Activated CD8-positive, alpha-beta memory T cell treated with anti-CD3 and anti-CD28 coated beads for 48 hours (primary cell): ENCODE data around the gene ADCY7.

Experiments used
- DNase-seq, 3 experiments: peaks; one replicate each; pipeline ENCODE4 v3.0.0-alpha.2; 2020; ENCODE audit warnings: low read depth in 2 of 3, low spot score in 2 of 3

The ADCY7 gene

GRCh38 chr16:50265716-50266336 is 525 bp upstream of the ADCY7 start:
- no peak for DNase-seq

- DNase-seq: no peak
Observed at GRCh38 chr16:50267151-50267631, 840 bp downstream of the ADCY7 start.

DNA sequence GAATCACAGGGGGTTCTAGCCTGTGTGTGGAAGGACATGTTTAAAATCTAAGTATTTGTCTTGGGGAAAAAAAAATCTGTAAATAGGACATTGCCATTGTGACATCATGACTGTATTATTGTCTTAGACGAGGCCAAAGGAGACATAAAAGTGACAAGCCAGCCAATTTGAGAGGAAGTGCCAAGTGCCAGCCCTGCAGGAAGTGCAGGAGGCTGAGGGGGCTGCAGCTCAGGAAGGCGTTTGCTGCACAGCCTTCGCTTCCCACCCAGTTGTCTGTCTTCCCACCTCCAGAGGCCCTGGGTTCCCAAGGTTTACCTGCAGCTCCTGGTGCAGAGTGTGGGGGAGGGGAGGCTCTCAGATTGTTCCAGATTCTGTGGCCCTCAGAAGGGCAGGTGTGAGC is 1.3 kb downstream of the ADCY7 start:
- no peak for DNase-seq

GRCh38 chr16:50268352-50268751 is 2.0 kb downstream of the ADCY7 start:
- no peak for DNase-seq

DNA sequence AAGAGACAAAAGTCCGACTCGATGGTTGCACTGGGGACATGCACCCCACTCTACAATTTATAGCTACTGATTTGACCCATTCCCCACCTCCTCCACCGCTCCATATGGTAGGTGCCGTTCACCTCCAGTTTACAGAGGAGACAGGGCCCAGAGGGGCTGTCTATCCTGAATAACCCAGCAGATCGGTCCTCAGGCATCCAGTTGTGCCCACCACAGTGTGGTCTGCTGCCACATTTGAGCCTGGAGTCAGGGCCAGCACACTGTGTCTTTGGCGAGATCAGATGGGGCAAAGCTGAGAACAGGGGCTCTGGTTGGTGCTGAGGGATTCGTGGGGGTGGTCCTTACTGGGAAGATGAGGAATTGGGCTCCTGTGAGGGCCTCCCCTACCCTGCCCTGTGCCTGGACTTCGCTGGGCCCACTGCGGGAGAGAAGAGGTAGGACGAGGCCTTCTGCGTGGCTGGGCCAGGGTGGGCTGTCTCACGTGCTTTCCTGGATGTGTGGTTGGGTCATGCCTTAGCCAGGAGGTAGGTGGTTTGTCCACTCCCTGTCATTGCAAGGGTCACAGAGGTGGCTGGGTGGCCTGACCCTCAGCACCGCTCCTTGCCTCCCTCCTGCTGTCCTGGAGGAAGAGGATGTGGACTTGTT is 2.8 kb downstream of the ADCY7 start:
- no peak for DNase-seq

- no peak for DNase-seq
Observed at GRCh38 chr16:50269769-50270509, 3.6 kb downstream of the ADCY7 start.

DNA sequence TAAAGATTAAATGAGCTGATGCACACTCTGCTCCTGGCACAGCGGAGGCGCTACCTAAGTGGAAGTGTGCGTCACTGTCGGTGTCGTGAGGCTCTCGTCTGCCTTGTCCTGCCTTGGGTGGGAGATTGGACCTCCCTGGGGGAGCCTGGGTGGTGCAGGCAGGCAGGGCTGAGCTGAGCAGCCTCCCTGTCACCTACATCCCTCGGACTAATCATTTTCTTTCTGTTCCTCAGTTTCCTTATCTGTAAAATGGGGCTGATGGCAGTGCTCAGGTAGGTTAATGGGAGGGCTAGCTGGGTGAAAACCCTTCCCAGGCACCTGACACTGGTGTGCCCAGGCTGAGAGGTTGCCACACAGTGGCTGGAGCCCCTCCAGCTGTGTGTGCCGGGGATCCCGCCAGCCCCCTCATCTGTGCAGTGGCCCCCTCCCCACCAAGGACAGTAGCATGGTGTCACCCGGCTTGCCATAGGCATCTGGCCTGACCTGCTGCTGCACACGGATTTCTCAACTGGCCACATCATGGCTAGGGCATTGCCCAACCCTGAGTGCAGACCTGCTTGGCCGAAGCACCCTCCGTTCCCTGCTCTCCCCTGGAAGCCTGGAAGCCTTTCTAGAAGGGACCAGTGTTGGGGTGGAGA is 4.3 kb downstream of the ADCY7 start:
- DNase-seq: no peak

DNA sequence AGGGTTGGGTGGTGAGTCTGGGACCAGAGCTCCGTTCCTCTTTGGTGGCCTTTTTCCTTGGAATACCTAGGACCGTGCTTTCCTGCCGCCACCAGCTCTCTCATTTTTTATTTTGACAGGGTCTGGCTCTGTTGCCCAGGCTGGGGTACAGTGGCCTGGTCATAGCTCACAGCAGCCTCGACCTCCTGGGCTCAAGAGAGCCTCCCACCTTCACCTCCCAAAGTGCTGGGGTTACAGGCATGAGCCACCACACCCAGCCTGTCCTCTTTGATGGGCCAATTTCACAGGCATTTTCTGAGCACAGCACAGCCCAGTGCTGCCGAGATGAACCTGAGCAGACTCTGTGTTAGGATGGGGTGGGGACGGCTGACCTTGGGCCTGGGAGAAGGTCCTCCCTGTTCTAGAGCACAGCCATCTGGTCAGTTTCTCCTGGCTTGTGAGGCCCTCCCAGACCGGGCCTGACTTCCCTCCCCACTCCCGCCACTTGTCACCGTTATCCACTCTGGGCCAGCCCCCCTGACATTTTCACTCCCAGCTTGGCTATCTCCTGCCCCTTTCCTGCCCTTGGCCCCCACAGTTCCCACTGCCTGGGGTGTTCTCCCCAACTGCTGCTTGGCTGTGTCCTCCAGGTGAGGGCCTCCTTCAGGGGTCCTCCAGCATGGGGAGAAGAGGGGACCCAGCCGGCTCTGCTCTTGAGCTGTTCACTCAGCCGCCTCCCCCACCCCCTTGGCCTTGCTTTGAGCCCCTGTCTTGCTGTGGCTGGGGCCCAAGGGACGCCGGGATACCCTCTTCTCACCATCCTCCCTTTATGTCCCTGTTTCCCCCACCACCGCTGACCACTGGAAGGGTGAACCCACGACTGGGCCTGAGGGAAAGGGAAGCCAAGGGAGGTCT is 5.0 kb downstream of the ADCY7 start:
- no peak for DNase-seq

DNA sequence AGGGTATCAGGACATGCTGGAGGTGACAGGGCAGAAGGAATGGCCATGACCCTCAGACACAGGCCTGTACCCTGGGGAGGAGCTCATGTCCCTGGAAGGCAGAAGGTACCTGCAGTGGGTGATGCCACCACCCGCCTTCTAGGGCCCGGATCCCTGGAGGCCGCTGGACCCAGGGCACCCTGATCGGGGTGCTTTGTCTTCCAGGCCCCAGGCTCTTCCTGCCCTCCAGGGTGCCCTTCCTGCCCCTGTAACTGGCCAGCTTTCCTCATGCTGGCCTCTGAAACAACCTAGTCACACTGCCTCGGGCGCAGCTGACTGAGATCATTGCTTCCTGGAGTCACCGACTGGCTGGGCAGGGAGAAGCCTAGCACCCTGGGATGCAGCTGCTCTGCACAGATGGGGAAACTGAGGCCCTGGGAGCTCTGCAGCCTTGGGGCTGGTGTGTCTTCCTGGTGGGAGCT is 5.8 kb downstream of the ADCY7 start:
- DNase-seq: no peak

DNA sequence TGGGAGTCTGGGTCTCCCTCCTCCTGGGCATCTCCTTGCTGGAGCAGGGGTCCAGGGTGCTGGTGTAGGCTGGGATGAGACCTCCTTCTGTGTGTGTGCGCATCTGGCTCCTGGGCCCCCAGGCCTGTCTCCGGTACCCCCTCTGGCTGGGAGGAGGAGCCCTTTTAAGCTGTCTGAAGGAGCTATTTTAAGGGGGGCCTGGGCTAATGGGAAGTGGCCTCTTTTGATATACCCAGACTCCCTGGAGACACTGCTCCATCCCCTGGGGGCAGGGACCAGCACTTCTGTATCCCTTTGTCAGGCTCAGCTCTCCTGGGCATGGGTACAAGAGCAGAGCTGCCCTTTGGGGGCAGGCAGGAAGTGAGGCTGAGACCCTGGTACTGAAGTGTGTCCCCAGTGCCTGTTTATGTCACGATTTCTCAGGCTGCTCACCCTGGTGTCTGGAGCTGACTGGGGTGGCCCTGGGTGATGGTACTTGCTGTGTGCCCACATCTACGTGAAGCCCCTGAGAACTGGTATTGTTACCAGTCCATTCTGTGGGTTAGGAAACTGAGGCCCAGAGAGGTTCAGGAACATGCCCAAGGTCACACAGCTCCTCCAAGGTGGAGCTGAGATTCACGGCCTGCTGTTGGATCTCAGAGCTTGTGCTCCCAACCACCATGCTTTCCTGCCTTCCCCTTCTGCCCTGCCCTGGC is 6.5 kb downstream of the ADCY7 start:
- no peak for DNase-seq

DNA sequence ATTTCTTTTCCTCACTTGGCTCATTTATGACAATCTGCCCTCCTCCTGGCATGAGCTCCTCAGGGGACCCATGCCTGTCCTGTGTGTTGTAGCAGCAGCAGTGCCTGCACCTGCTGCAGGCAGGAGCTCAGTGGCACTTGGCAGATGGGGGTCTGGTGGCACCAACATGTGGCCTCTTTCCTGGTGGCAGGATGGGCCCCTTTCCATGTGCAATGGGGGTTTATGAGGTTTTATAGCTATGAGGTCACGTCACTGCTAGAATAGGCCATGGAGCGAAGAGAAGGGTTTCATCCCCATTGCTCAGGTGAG is 7.0 kb downstream of the ADCY7 start:
- DNase-seq: no peak

DNA sequence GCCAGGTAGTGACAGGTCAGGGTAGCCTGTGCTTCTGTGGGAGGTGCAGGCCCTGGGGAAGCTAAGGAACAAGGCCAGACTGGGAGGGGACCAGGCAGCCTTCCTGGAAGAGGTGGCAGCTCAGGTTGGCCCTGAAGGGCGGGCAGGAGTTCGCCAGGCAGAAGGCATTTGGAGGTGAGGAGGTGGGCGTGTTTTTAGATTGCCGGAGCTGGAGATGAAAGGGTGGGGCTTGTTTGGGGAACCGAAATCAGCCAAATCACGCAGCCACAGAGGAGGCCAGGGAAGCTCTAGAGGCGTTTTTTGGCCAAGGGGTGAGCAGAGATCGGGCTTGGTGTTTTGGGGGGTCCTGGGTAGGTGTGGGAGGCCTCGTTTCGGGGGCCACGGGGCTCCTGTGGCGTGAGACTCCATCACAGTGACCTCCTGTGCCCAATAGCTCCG is 7.6 kb downstream of the ADCY7 start:
- DNase-seq: no peak

GRCh38 chr16:50274326-50275097 is 8.2 kb downstream of the ADCY7 start:
- DNase-seq: no peak

GRCh38 chr16:50275098-50275415 is 8.7 kb downstream of the ADCY7 start:
- no peak for DNase-seq

- no peak for DNase-seq
Observed at GRCh38 chr16:50275428-50276325, 9.3 kb downstream of the ADCY7 start.

GRCh38 chr16:50276326-50276640 is 9.9 kb downstream of the ADCY7 start:
- DNase-seq: no peak

GRCh38 chr16:50276801-50277555 is 10.6 kb downstream of the ADCY7 start:
- no peak for DNase-seq

DNA sequence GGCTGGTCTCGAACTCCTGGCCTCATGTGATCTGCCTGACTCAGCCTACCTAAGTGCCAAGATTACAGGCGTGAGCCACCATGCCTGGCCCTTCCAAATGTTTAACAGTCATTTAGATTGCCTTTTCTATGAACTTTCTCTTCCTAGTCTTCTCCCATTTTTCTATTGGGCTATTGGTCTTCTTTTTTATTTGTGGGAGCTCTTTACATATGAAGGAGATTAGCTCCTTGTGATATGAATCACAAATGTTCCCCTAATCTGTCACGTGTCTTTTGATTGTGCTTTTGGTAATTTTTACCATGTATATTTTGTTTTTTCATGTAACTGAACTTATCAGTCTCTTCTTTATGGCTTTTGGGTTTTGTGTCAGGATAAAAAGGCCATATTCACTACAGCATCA is 11.9 kb downstream of the ADCY7 start:
- no peak for DNase-seq
